Muscle of arm (tissue), 14 donors: ENCODE results near the gene NFS1. TPM values are rescaled to one million over a fixed set of nuclear protein-coding genes. Genes with fewer than 3 reads are reported as not detected.
A peak's percentile ranks its signal among the peaks of the same experiment; 100 is the strongest.
"Not testable (repeated sequence)": the region's sequence is repeated elsewhere in the genome, so short reads cannot be mapped to it uniquely, and the experiment has no call there.

Experiments
- DNase-seq: peaks from one replicate; pipeline ENCODE4 v3.0.0-alpha.2; 2013
- long read RNA-seq, 11 donors: transcript quantifications; one replicate each; lab custom pipeline, GENCODE V29; 2026
- polyA plus RNA-seq, 12 donors: library from polyadenylated mRNA; unstranded; fragments of 120-200 nt; gene quantifications; one replicate each; pipeline ENCODE4 v1.2.1, GENCODE V29; 2013; ENCODE audit not compliant: insufficient read length in 12 of 12

Gene NFS1
- 10 to 100 TPM in 11 of 12 donors, not detected in 1; 12.4 to 26.1 (median 14.0) TPM for polyA plus RNA-seq
- long read RNA-seq, donor 1: 0 reads
- long read RNA-seq, donor 2, partial matches to known transcripts: 235 of 570 reads
- long read RNA-seq, donor 2, other reads (novel, unspliced or antisense): 333 of 570 reads
- long read RNA-seq, donor 3, partial matches to known transcripts: 0 of 1 reads
- long read RNA-seq, donor 3, other reads (novel, unspliced or antisense): 0 of 1 reads
- long read RNA-seq, donor 4, partial matches to known transcripts: 0 of 1 reads
- long read RNA-seq, donor 4, other reads (novel, unspliced or antisense): 0 of 1 reads
- long read RNA-seq, donor 5, partial matches to known transcripts: 0 of 3 reads
- long read RNA-seq, donor 5, other reads (novel, unspliced or antisense): 0 of 3 reads
- long read RNA-seq, donor 6, partial matches to known transcripts: 0 of 2 reads
- long read RNA-seq, donor 6, other reads (novel, unspliced or antisense): 0 of 2 reads
- long read RNA-seq, donor 7, partial matches to known transcripts: 0 of 1 reads
- long read RNA-seq, donor 7, other reads (novel, unspliced or antisense): 0 of 1 reads
- long read RNA-seq, donor 8, partial matches to known transcripts: 285 of 360 reads
- long read RNA-seq, donor 8, other reads (novel, unspliced or antisense): 72 of 360 reads
- long read RNA-seq, donor 9: 0 reads
- long read RNA-seq, donor 10, partial matches to known transcripts: 0 of 2 reads
- long read RNA-seq, donor 10, other reads (novel, unspliced or antisense): 0 of 2 reads
- long read RNA-seq, donor 11, partial matches to known transcripts: 0 of 3 reads
- long read RNA-seq, donor 11, other reads (novel, unspliced or antisense): 0 of 3 reads

DNA sequence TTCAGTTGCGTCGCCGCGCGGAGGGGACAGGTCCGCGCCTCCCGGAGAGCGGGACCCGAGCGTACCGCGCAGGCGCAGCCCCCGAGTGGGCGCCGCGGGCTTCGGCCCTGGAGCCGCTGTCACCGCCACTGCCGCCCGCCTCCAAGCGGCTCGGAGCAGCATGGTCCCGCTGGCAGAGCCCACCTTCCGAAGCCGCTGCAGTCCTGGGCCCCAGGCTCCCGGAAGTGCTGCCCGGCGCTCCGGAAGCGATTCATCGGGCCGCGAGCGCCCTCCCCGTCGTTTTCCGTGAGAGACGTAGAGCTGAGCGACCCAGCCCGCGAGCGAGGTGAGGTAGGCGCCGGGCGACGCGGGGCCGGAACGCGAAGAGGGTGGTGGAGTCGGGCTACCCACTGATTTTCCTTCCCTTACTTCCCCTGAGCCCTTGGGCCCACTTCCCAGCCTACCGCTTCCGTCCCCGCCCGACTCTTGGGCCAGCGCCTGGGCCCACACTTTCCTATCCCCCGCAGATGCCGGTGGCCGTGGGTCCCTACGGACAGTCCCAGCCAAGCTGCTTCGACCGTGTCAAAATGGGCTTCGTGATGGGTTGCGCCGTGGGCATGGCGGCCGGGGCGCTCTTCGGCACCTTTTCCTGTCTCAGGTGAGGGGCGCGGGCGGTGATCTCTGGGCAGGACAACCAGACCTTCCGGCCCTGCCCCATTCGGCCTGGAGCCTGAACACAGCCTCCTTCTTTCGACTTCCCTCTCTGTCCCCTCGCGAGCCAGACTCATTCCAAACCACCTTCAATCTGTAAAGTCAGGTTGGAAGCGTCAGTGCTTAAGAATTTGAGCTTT, at the start of gene NFS1, which contains the start of gene ROMO1:
NFS1 (minus strand) TSS at position 226 of the 830 bp plus-strand sequence; CDS start at position 162, 64 bp downstream.
ROMO1 (plus strand) TSS at position 279 of the 830 bp plus-strand sequence; CDS start at position 507, 228 bp downstream.
- peak; percentile 90 for DNase-seq

- not testable (repeated sequence) for DNase-seq
Observed at GRCh38 chr20:35744492-35744841, 45.3 kb upstream of the NFS1 start.

DNA sequence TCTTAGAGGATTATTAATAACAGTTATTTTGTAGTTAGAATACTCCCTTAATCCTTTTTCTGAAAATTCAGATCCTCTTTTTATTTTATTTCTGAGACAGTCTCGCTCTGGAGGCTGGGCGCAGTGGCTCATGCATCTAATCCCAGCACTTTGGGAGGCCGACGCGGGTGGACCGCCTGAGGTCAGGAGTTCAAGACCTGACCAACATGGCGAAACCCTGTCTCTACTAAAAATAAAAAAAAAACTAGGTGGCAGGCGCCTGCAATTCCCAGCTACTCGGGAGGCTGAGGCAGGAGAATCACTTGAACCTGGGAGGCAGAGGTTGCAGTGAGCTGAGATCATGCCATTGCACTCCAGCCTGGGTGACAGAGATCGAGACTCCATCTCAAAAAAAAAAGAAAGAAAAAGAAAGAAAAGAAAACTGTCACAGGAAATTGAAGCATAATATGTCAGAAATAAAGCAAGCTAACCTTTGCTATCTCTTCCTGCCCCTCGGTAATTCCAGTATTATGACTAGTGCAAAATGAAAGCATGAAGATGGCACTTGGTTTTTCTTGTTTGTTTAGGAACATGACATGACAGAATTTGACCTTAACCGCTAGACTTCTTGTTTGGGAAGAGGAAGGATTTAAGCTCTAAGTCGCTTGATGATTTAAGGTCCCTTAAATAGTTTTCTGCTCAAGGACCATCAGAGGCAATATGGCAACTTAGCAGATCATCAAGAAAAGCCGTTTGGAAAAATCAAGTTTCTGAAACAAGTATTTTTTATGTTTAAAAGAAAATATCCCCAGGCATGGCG, 44.7 kb upstream of the NFS1 start:
- no peak for DNase-seq

DNA sequence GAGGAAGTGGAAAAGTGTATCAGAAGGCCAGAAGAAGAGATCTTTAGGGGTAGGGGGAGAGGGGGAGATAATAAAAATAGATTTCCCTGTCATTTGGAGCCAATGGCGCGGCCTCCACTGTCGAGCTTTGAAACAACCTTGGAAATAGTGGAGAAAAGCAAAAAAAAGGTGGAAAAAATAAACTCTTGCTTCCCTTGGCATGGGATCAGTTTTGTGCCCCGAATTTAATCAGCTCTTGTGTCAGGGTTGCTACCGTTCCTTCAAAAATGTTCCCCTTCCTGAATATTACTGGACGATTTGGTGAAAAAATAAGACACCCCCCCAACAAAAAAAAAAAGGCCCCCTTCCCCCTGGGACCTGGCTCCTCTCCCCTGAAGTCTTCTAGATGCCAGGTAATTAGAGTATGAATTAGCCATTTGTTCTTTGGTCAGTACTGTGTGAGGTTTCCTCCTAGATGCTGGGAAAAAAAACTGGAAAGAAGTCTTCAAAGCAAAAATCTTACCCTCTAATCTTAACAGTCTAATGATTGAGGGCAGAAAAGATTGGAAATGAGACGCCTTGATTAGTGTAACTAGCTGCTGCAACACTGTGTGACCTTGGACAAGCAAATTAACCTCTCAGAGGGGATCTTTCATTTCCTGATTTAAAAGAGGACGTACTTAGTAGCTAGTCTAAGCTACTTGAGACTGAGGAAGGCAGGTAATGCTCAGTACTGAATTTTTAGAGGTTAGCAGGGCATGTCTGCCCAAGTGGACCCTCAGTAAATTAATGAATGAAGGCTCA, 43.8 kb upstream of the NFS1 start:
- peak; percentile 26 for DNase-seq

GRCh38 chr20:35741892-35742740, 43.0 kb upstream of the NFS1 start, which contains the start of gene RBM39:
TSS of gene RBM39 (minus strand) at chr20:35742260. CDS start at chr20:35740874, 1,386 bp downstream.
- DNase-seq: peak; percentile 100

DNA sequence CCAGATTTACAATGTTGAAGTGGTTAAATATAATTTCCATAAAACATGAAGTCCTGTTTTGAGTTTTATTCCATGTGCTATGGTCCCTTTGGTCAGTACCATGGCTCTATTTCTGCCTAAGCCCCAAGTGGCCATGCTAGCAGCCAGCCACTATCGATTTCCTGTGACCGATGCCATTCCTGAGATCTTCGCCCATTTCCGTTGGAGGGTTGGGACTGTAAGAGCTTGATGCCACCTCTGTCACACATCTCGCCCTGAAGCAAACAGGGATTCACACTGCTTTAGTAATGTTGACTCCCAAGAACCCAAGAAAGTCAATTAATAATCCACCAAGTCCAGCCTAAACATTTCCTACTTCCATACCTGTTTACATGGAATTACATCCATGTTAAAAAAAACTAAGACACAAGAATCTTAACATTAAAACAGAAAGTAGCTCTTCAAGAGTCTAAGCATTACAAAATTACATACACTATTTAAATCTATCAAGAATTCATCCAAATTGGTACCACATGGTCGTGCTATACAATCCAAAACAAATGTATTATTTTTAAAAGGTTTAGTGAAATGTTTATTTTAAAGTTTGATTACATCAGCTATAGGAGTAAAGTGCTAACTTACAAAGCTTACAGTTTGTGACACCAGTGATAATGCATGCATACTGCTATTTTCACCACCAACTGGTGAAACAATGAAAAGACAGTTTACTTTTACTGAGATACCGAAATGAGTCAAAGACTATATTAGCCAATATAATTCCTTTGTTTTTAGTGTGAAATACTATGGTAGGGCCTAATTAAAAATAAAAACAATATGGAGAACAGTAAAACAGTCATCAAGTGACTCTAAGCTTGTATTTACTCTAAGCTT, 40.4 kb upstream of the NFS1 start:
- no peak for DNase-seq

- DNase-seq: no peak
Observed at GRCh38 chr20:35738410-35739179, 39.4 kb upstream of the NFS1 start.

- no peak for DNase-seq
Observed at GRCh38 chr20:35737865-35738333, 38.7 kb upstream of the NFS1 start.

- DNase-seq: no peak
Observed at GRCh38 chr20:35735826-35736470, 36.8 kb upstream of the NFS1 start.

GRCh38 chr20:35734777-35735649, 35.9 kb upstream of the NFS1 start:
- DNase-seq: no peak

GRCh38 chr20:35734374-35734773, 35.2 kb upstream of the NFS1 start:
- DNase-seq: no peak

- no peak for DNase-seq
Observed at GRCh38 chr20:35732644-35732982, 33.5 kb upstream of the NFS1 start.

GRCh38 chr20:35731862-35732643, 32.9 kb upstream of the NFS1 start:
- DNase-seq: no peak

DNA sequence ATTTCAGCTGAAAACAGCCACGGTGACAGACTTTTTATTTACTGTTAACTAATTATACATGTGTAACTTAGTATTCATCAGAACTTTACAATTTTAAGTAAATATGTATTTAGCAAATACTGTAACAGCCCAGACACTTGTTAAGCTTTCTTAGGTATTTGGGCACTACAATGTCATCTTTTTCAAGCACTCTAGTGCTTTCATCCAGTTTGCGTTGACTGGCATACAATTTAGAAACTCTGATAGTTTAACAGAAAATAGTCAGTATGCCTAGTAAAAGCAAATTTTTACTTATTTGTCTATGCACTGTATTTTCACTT, 32.3 kb upstream of the NFS1 start:
- no peak for DNase-seq
